KMS-11 (cell line): ENCODE results near the gene TMEM212.

ENCODE experiments used
- H2AFZ ChIP-seq: fragments of 200-600 bp; sonication (generic); 2 replicates; pipeline ENCODE4 v1.6.1; 2016; ENCODE audit warnings: antibody characterized with exemption, mixed run types, low read depth
- H3K27ac ChIP-seq: fragments of 200-600 bp; sonication (generic); 2 replicates; pipeline ENCODE4 v1.6.1; 2016; ENCODE audit warnings: mild to moderate bottlenecking, mixed run types
- H3K27me3 ChIP-seq: fragments of 200-600 bp; sonication (generic); 2 replicates; pipeline ENCODE4 v1.6.1; 2017; ENCODE audit warnings: mild to moderate bottlenecking, low read depth, mixed run types, moderate library complexity; ENCODE audit not compliant: insufficient read depth
- H3K36me3 ChIP-seq: fragments of 200-600 bp; sonication (generic); 2 replicates; pipeline ENCODE4 v1.6.1; 2017; ENCODE audit warnings: mild to moderate bottlenecking, mixed run types; ENCODE audit not compliant: insufficient read depth
- H3K4me1 ChIP-seq: fragments of 200-600 bp; sonication (generic); 2 replicates; pipeline ENCODE4 v1.6.1; 2016; ENCODE audit warnings: mild to moderate bottlenecking, low read depth, mixed run types; ENCODE audit not compliant: poor library complexity, severe bottlenecking
- H3K4me2 ChIP-seq: fragments of 200-600 bp; sonication (generic); 2 replicates; pipeline ENCODE4 v1.7.0; 2016; ENCODE audit warnings: mild to moderate bottlenecking, mixed run types
- H3K4me3 ChIP-seq: fragments of 200-600 bp; sonication (generic); IDR thresholded peaks from 2 replicates; pipeline ENCODE4 v1.6.1; 2017; ENCODE audit warnings: low read depth, low read length, mixed read lengths; ENCODE audit not compliant: insufficient read depth
- H3K79me2 ChIP-seq: fragments of 200-600 bp; sonication (generic); 2 replicates; pipeline ENCODE4 v1.6.1; 2016; ENCODE audit warnings: low read depth, mixed run types; ENCODE audit not compliant: insufficient read depth
- H3K9ac ChIP-seq: fragments of 200-600 bp; sonication (generic); 2 replicates; pipeline ENCODE4 v1.6.1; 2016; ENCODE audit warnings: mild to moderate bottlenecking, mixed run types
- H4K20me1 ChIP-seq: fragments of 200-600 bp; sonication (generic); 2 replicates; pipeline ENCODE4 v1.6.1; 2016; ENCODE audit warnings: mild to moderate bottlenecking, mixed run types; ENCODE audit not compliant: insufficient read depth
- CTCF ChIP-seq: fragments of 200-600 bp; sonication (generic); conservative IDR thresholded peaks from 2 replicates; pipeline ENCODE4 v1.6.1; 2017; ENCODE audit warnings: low read depth, mild to moderate bottlenecking, antibody characterized with exemption, low read length, moderate library complexity, mixed read lengths

The TMEM212 gene

GRCh38 chr3:171883257-171883892 lies 40.2 kb downstream of the TMEM212 start:
- no peaks in the 10 kb centered on the region for H3K4me1 ChIP-seq
- no peak overlapping the region for H3K4me3 ChIP-seq
- H2AFZ ChIP-seq, result no peak overlapping the region
- no peaks in the 10 kb centered on the region for H3K27me3 ChIP-seq
- no peak overlapping the region for H3K27ac ChIP-seq
- H3K9ac ChIP-seq, result no peak overlapping the region
- no peak overlapping the region for H3K4me2 ChIP-seq
- TF ChIP-seq CTCF, result no peak
- H3K36me3 ChIP-seq, result no peaks in the 10 kb centered on the region
- H3K79me2 ChIP-seq, result no peaks in the 10 kb centered on the region
- no peaks in the 10 kb centered on the region for H4K20me1 ChIP-seq

GRCh38 chr3:171883893-171884279 lies 40.7 kb downstream of the TMEM212 start:
- Histone ChIP-seq H3K27ac (no peak overlapping the region), H3K4me2 (no peak overlapping the region), H3K4me1 (no peaks in the 10 kb centered on the region), H3K9ac (no peak overlapping the region), H4K20me1 (no peaks in the 10 kb centered on the region), H3K79me2 (no peaks in the 10 kb centered on the region), H3K36me3 (no peaks in the 10 kb centered on the region), H3K4me3 (no peak overlapping the region), H3K27me3 (no peaks in the 10 kb centered on the region), H2AFZ (no peak overlapping the region)
- TF ChIP-seq CTCF, result no peak

GRCh38 chr3:171888466-171888865 lies 45.3 kb downstream of the TMEM212 start:
- no peaks in the 10 kb centered on the region for H3K36me3 ChIP-seq
- no peak overlapping the region for H3K9ac ChIP-seq
- no peak overlapping the region for H2AFZ ChIP-seq
- H3K27me3 ChIP-seq, result no peaks in the 10 kb centered on the region
- H3K27ac ChIP-seq, result no peak overlapping the region
- H3K4me2 ChIP-seq, result no peak overlapping the region
- no peaks in the 10 kb centered on the region for H3K4me1 ChIP-seq
- H3K4me3 ChIP-seq, result no peak overlapping the region
- H4K20me1 ChIP-seq, result no peaks in the 10 kb centered on the region
- TF ChIP-seq CTCF, result no peak
- H3K79me2 ChIP-seq, result no peaks in the 10 kb centered on the region

GRCh38 chr3:171890398-171890797 lies 47.2 kb downstream of the TMEM212 start:
- Histone ChIP-seq H3K36me3 (no peaks in the 10 kb centered on the region), H3K27me3 (no peaks in the 10 kb centered on the region), H3K4me1 (no peaks in the 10 kb centered on the region), H4K20me1 (no peaks in the 10 kb centered on the region), H3K9ac (no peak overlapping the region), H3K79me2 (no peaks in the 10 kb centered on the region), H3K27ac (no peak overlapping the region), H3K4me2 (no peak overlapping the region), H3K4me3 (no peak overlapping the region), H2AFZ (no peak overlapping the region)
- TF ChIP-seq CTCF, result no peak
